Left lung (tissue), 10 donors: ENCODE results near the gene SOX6. TPM values are rescaled to one million over a fixed set of nuclear protein-coding genes. Genes with fewer than 3 reads are reported as not detected.
"Not testable (repeated sequence)": the region's sequence is repeated elsewhere in the genome, so short reads cannot be mapped to it uniquely, and the experiment has no call there.

Experiments
- ATAC-seq: fragments of 200-7000 bp; cut with Tn5 transposase; one replicate; pipeline ENCODE4 v1.9.1; 2020; ENCODE audit warnings: moderate library complexity
- DNase-seq, 4 donors: peaks; one replicate each; pipeline ENCODE4 v3.0.0-alpha.2; 2013 to 2020
- H3K27ac ChIP-seq, 2 donors: fragments of 200-600 bp; sonication (generic) in 1 of 2; one replicate each; pipeline versions ENCODE4 v1.5.0 to v1.8.0; 2020 to 2021
- H3K27me3 ChIP-seq, 2 donors: fragments of 200-600 bp; sonication (generic) in 1 of 2; one replicate each; pipeline versions ENCODE4 v1.5.0 to v1.8.0; 2020 to 2021
- H3K36me3 ChIP-seq, 2 donors: fragments of 200-600 bp; sonication (generic) in 1 of 2; one replicate each; pipeline versions ENCODE4 v1.5.0 to v1.8.0; 2020 to 2021
- H3K4me1 ChIP-seq, 2 donors: fragments of 200-600 bp; one replicate each; pipeline ENCODE4 v1.8.0; 2021
- H3K4me3 ChIP-seq, 2 donors: fragments of 200-600 bp; sonication (generic) in 1 of 2; one replicate each; pipeline versions ENCODE4 v1.5.0 to v1.8.0; 2020 to 2021; ENCODE audit warnings: mild to moderate bottlenecking in 1 of 2
- H3K9me3 ChIP-seq, 2 donors: fragments of 200-600 bp; sonication (generic) in 1 of 2; one replicate each; pipeline versions ENCODE4 v1.5.0 to v1.8.0; 2020 to 2021
- intact Hi-C, 2 donors: fragments of 100-400 bp; cut with DNase I; formaldehyde crosslinking; loops; one replicate each; pipeline versions ENCODE4 v1.11.2 to v1.14.2; 2022
- polyA plus RNA-seq, 6 donors: library from polyadenylated mRNA; unstranded; fragments of 120-200 nt; gene quantifications; one replicate each; pipeline ENCODE4 v1.2.1, GENCODE V29; 2013; ENCODE audit not compliant: insufficient read length in 6 of 6
- total RNA-seq, 2 donors: library from RNA; stranded (reverse); fragmentation: NEBNext Ultra II Directional; extraction: Animal tissue kit (Norgen Biotek cat#: 25700); gene quantifications; one replicate each; pipeline ENCODE4 v1.2.1, GENCODE V29; 2021
- TF ChIP-seq, protein P1 (sequence below), 2 donors: fragments of 200-600 bp; sonication (generic) in 1 of 2; IDR thresholded peaks; one replicate each; pipeline versions ENCODE4 v1.5.0 to v1.8.0; 2021; ENCODE audit warnings: antibody characterized with exemption in 2 of 2
- donor health status: DM: no; HTN: yes; CAD: no.
- donor health status: DM: no; HTN: no; CAD: no.

Gene SOX6
- total and polyA plus RNA-seq, 8 donors: 4.7 to 20.5 (median 15.6) TPM

DNA sequence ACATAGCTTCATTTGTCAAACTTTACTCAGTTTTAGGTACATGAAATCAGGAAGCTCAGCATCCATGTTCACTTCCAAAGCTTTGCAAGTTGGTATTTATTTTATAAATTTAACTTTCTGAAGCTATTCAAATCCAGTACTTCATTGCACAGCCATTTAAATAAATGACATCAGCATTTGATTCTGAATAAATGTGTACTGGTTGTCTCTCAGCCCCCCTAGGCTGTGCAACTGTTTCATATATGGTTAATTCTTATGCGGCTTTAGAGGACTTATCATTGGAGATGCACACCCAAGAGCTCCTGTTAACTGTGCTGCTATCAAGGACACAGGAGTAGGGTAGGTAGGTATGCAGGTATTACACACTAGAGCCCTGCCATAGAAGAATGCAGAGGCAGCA, 325.1 kb downstream of the SOX6 start:
- no peaks in the 10 kb centered on the region for H3K4me1 ChIP-seq
- H3K9me3 ChIP-seq: no peaks in the 10 kb centered on the region
- DNase-seq: no peak
- ATAC-seq: no peak
- H3K4me3 ChIP-seq: no peak overlapping the region
- no peaks in the 10 kb centered on the region for H3K36me3 ChIP-seq
- no peak overlapping the region for H3K27ac ChIP-seq
- H3K27me3 ChIP-seq: no peaks in the 10 kb centered on the region
- TF ChIP-seq, protein P1, sequence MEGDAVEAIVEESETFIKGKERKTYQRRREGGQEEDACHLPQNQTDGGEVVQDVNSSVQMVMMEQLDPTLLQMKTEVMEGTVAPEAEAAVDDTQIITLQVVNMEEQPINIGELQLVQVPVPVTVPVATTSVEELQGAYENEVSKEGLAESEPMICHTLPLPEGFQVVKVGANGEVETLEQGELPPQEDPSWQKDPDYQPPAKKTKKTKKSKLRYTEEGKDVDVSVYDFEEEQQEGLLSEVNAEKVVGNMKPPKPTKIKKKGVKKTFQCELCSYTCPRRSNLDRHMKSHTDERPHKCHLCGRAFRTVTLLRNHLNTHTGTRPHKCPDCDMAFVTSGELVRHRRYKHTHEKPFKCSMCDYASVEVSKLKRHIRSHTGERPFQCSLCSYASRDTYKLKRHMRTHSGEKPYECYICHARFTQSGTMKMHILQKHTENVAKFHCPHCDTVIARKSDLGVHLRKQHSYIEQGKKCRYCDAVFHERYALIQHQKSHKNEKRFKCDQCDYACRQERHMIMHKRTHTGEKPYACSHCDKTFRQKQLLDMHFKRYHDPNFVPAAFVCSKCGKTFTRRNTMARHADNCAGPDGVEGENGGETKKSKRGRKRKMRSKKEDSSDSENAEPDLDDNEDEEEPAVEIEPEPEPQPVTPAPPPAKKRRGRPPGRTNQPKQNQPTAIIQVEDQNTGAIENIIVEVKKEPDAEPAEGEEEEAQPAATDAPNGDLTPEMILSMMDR (IDR thresholded peaks at IDR 0.05): no peak
- intact Hi-C loops: no loop called here

DNA sequence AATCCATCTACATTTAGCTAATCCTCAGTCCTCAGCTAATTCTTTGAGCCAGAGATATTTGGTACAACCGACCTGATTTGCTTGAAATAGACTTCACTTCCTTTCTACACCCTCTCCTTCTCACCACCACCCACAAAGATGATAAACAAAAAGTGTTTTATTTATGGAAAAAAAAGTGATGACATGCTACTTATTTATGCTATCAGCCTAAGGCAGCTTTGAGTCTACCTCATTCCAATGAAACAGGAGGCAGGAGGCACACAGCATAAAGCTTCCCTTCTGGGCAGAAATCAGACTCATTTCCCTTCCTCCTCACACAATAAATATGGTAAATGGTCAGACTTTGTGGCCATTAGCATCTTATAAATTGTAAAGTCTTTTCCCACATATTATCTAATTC, 325.7 kb downstream of the SOX6 start:
- Histone ChIP-seq H3K4me1 (no peaks in the 10 kb centered on the region), H3K36me3 (no peaks in the 10 kb centered on the region), H3K4me3 (no peak overlapping the region), H3K27me3 (no peaks in the 10 kb centered on the region), H3K27ac (no peak overlapping the region), H3K9me3 (no peaks in the 10 kb centered on the region)
- intact Hi-C loops: no loop called here
- ATAC-seq: no peak
- TF ChIP-seq, protein P1 (IDR thresholded peaks at IDR 0.05): no peak
- DNase-seq: no peak

- H3K4me1 ChIP-seq, DNase-seq, H3K4me3 ChIP-seq, H3K9me3 ChIP-seq, ATAC-seq, H3K27ac ChIP-seq, H3K36me3 ChIP-seq, H3K27me3 ChIP-seq: not testable (repeated sequence)
- intact Hi-C loops: loop anchor here in 1 of 2 donors (2.0 kb wide), 1 partner anchor 44 kb away; no protein-coding TSS in a partner anchor
Measured at GRCh38 chr11:16029151-16029550, 327.2 kb downstream of the SOX6 start.

DNA sequence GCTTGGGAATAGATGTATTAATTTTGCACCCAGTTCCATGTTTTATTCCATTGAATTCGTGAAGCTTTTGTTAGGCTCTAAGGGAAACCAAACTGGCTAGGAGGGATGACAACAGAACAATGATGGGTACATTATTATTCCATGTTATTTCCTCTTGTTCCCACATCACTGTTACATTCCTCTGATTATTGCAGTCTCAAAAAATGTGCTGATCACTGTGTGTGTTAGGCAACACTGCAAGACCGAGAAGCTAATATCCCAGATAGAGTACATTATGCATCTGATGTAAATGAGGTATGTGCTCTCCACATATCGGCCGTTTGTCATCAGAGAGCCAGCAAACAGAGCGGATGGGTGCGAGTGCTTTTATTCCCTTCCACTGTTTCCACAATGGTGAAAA, 327.9 kb downstream of the SOX6 start:
- no peaks in the 10 kb centered on the region for H3K36me3 ChIP-seq
- no peak for ATAC-seq
- DNase-seq: no peak
- H3K27me3 ChIP-seq: no peaks in the 10 kb centered on the region
- intact Hi-C loops: loop anchor here in 1 of 2 donors (2.0 kb wide), 1 partner anchor 44 kb away; no protein-coding TSS in a partner anchor
- no peaks in the 10 kb centered on the region for H3K4me1 ChIP-seq
- H3K9me3 ChIP-seq: no peaks in the 10 kb centered on the region
- TF ChIP-seq, protein P1 (IDR thresholded peaks at IDR 0.05): no peak
- H3K27ac ChIP-seq: no peak overlapping the region
- H3K4me3 ChIP-seq: no peak overlapping the region

DNA sequence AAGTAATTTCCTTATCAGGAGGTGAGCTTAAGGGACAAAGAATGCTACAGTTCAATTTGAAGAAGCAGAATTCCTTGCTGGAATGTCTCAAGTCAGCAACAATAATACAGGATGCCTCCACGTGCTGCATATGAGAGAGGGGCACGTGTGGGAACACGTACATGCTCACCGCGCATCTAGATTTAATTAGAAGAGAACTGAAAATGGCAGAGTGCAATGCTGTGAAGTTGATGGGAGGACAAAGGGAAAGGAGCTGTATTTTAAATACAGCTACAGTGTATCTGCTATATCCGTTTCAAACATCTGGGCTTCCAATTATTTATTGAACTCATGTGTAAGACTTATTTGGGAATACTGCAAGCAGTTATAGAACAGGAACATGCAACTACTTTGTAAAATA, 328.7 kb downstream of the SOX6 start:
- Histone ChIP-seq H3K36me3 (no peaks in the 10 kb centered on the region), H3K4me1 (no peaks in the 10 kb centered on the region), H3K27me3 (no peaks in the 10 kb centered on the region), H3K4me3 (no peak overlapping the region), H3K9me3 (no peaks in the 10 kb centered on the region), H3K27ac (no peak overlapping the region)
- ATAC-seq (no peak), DNase-seq (no peak)
- TF ChIP-seq, protein P1 (IDR thresholded peaks at IDR 0.05): no peak
- intact Hi-C loops: loop anchor here in 1 of 2 donors (2.0 kb wide), 1 partner anchor 43 kb away; no protein-coding TSS in a partner anchor

DNA sequence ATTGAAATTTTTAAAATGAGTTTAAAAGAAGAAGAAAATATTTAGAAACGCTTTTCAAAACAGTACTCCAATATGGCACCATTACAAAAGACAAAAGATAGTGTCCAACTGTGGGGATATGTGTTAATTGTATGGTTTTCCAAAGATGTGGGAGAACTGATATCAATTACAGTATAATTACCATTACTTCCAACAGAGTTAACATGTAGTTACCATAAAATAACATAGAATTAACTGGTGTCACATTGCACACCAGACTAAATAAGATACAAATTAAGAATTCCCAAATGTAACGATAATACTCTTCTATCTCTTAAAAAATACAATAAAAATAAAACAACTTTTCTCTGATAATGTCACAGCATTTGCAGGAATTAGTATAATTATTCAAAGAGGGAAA, 329.5 kb downstream of the SOX6 start:
- Histone ChIP-seq H3K27ac (no peak overlapping the region), H3K27me3 (no peaks in the 10 kb centered on the region), H3K36me3 (no peaks in the 10 kb centered on the region), H3K4me3 (no peak overlapping the region), H3K9me3 (no peaks in the 10 kb centered on the region), H3K4me1 (no peaks in the 10 kb centered on the region)
- ATAC-seq (no peak), DNase-seq (no peak)
- TF ChIP-seq, protein P1 (IDR thresholded peaks at IDR 0.05): no peak
- intact Hi-C loops: no loop called here
